PFSK-1 (cell line): ENCODE results near the gene EXOSC2.

Experiments used
- FOXP2 ChIP-seq: optimal IDR thresholded peaks from 2 replicates; pipeline ENCODE3; 2011; ENCODE audit warnings: borderline replicate concordance, control low read depth, inconsistent platforms; ENCODE audit not compliant: insufficient read depth; ENCODE audit errors: extremely low read length, extremely low read depth
- POLR2AphosphoS5 ChIP-seq: IDR thresholded peaks from 2 replicates; pipeline ENCODE4 v1.6.1; 2012; ENCODE audit warnings: low read depth, mild to moderate bottlenecking, control low read depth, low read length, moderate library complexity
- REST ChIP-seq, 2 experiments: IDR thresholded peaks; 2 replicates each; pipeline versions ENCODE4 v1.6.1 to v1.8.0; 2011 to 2012; ENCODE audit warnings: low read depth in 2 of 2, low read length in 2 of 2, control low read depth in 1 of 2, inconsistent platforms in 1 of 2, mild to moderate bottlenecking in 1 of 2, moderate library complexity in 1 of 2; ENCODE audit not compliant: insufficient read depth in 1 of 2
- SIN3A ChIP-seq: IDR thresholded peaks from 2 replicates; pipeline ENCODE4 v1.6.1; 2012; ENCODE audit warnings: mild to moderate bottlenecking, low read length, moderate library complexity, borderline replicate concordance; ENCODE audit not compliant: insufficient read depth
- TAF1 ChIP-seq: IDR thresholded peaks from 2 replicates; pipeline ENCODE4 v1.6.1; 2012; ENCODE audit warnings: low read length, control low read depth, borderline replicate concordance; ENCODE audit not compliant: insufficient read depth

The EXOSC2 gene

GRCh38 chr9:130663977-130664250, 29.7 kb upstream of the EXOSC2 start:
- no peak for TF ChIP-seq FOXP2
- no peak for TF ChIP-seq TAF1
- no peak for TF ChIP-seq POLR2AphosphoS5
- no peak for TF ChIP-seq SIN3A
- TF ChIP-seq REST (IDR thresholded peaks at IDR 0.05; ENCODE audit: insufficient read depth in 1 of 2, low read depth in 2 of 2, low read length in 2 of 2), result no peak

GRCh38 chr9:130664251-130665028, 29.1 kb upstream of the EXOSC2 start, which contains the start of gene PRDM12:
TSS of gene PRDM12 (plus strand) at chr9:130664594. CDS start at chr9:130664654, 60 bp downstream.
- TF ChIP-seq SIN3A (no peak), TAF1 (no peak), POLR2AphosphoS5 (no peak), FOXP2 (no peak), REST (IDR thresholded peaks at IDR 0.05; ENCODE audit: insufficient read depth in 1 of 2, low read depth in 2 of 2, low read length in 2 of 2) (no peak)

GRCh38 chr9:130665029-130665430, 28.6 kb upstream of the EXOSC2 start:
- TF ChIP-seq TAF1 (no peak), POLR2AphosphoS5 (no peak), FOXP2 (no peak), SIN3A (no peak), REST (IDR thresholded peaks at IDR 0.05; ENCODE audit: insufficient read depth in 1 of 2, low read depth in 2 of 2, low read length in 2 of 2) (no peak)

GRCh38 chr9:130665431-130666392, 27.9 kb upstream of the EXOSC2 start:
- TF ChIP-seq SIN3A, result no peak
- TF ChIP-seq FOXP2, result no peak
- no peak for TF ChIP-seq REST (IDR thresholded peaks at IDR 0.05; ENCODE audit: insufficient read depth in 1 of 2, low read depth in 2 of 2, low read length in 2 of 2)
- TF ChIP-seq TAF1, result no peak
- no peak for TF ChIP-seq POLR2AphosphoS5
